ENCODE results near the gene DLGAP4.

The DLGAP4 gene

GRCh38 chr20:36305602-36306551 lies at the start of gene DLGAP4:
Gene DLGAP4 (plus strand): TSS chr20:36306339. CDS start chr20:36431718, 125,379 bp downstream.
- DNase-seq = no peak

- no peak for DNase-seq
Observed at GRCh38 chr20:36259177-36260061, 46.7 kb upstream of the DLGAP4 start.

- DNase-seq = no peak
Observed at GRCh38 chr20:36260316-36260715, 45.8 kb upstream of the DLGAP4 start.

GRCh38 chr20:36261389-36262105 lies 44.6 kb upstream of the DLGAP4 start:
- DNase-seq = no peak

GRCh38 chr20:36262440-36262839 lies 43.7 kb upstream of the DLGAP4 start:
- no peak for DNase-seq

- no peak for DNase-seq
Observed at GRCh38 chr20:36264426-36265246, 41.5 kb upstream of the DLGAP4 start.

GRCh38 chr20:36266189-36266588 lies 40.0 kb upstream of the DLGAP4 start:
- no peak for DNase-seq

- no peak for DNase-seq
Observed at GRCh38 chr20:36267605-36268381, 38.3 kb upstream of the DLGAP4 start.

GRCh38 chr20:36268440-36269342 lies 37.4 kb upstream of the DLGAP4 start:
- no peak for DNase-seq

- no peak for DNase-seq
Observed at GRCh38 chr20:36269507-36269906, 36.6 kb upstream of the DLGAP4 start.

GRCh38 chr20:36270744-36271638 lies 35.1 kb upstream of the DLGAP4 start:
- no peak for DNase-seq

GRCh38 chr20:36271639-36272546 lies 34.2 kb upstream of the DLGAP4 start:
- no peak for DNase-seq

- no peak for DNase-seq
Observed at GRCh38 chr20:36272547-36273220, 33.5 kb upstream of the DLGAP4 start.

- DNase-seq = no peak
Observed at GRCh38 chr20:36273414-36274180, 32.5 kb upstream of the DLGAP4 start.

GRCh38 chr20:36274181-36274841 lies 31.8 kb upstream of the DLGAP4 start:
- no peak for DNase-seq

GRCh38 chr20:36275011-36275410 lies 31.1 kb upstream of the DLGAP4 start:
- DNase-seq = no peak
